Measurements from ENCODE around the gene PDZD4.

DNA sequence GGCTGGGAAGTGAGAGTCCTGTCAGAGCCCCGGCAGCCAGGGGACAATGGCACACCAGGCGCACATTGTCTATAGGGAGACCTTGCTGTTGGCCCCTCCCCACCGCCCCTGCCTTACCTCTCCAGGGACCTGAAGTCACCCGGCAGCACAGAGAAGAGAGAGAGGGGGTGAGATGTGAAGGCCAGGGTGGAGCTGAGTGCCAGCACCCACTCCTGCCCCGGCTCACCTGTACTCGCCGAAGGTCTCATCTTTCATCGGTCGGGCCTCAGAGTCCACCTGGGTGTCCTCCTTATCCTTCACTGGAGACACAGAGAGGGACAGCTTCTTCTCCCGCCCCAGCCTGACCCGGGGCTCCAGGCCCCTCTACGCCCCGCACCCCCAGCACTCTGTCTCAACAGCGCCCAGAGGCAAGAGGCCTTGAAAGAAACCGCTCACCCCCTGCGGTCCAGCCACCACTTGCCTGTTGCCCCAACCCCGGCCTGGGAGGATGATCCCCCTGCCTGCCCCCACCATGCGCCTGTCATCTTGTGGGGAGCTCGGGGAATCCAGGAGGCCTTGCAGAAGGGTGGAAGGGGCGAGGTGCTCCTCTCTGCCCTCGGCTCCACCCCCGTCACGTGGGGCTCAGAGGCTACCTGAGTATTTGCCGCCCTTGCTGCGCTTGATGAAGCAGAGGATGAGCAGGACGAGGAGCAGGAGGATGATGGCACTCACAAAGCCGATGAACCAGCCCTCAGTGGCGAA, 33.1 kb upstream of the PDZD4 start:
- TF ChIP-seq, protein P1, sequence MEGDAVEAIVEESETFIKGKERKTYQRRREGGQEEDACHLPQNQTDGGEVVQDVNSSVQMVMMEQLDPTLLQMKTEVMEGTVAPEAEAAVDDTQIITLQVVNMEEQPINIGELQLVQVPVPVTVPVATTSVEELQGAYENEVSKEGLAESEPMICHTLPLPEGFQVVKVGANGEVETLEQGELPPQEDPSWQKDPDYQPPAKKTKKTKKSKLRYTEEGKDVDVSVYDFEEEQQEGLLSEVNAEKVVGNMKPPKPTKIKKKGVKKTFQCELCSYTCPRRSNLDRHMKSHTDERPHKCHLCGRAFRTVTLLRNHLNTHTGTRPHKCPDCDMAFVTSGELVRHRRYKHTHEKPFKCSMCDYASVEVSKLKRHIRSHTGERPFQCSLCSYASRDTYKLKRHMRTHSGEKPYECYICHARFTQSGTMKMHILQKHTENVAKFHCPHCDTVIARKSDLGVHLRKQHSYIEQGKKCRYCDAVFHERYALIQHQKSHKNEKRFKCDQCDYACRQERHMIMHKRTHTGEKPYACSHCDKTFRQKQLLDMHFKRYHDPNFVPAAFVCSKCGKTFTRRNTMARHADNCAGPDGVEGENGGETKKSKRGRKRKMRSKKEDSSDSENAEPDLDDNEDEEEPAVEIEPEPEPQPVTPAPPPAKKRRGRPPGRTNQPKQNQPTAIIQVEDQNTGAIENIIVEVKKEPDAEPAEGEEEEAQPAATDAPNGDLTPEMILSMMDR (IDR thresholded peaks at IDR 0.05): no peak
- TF ChIP-seq, protein P2, sequence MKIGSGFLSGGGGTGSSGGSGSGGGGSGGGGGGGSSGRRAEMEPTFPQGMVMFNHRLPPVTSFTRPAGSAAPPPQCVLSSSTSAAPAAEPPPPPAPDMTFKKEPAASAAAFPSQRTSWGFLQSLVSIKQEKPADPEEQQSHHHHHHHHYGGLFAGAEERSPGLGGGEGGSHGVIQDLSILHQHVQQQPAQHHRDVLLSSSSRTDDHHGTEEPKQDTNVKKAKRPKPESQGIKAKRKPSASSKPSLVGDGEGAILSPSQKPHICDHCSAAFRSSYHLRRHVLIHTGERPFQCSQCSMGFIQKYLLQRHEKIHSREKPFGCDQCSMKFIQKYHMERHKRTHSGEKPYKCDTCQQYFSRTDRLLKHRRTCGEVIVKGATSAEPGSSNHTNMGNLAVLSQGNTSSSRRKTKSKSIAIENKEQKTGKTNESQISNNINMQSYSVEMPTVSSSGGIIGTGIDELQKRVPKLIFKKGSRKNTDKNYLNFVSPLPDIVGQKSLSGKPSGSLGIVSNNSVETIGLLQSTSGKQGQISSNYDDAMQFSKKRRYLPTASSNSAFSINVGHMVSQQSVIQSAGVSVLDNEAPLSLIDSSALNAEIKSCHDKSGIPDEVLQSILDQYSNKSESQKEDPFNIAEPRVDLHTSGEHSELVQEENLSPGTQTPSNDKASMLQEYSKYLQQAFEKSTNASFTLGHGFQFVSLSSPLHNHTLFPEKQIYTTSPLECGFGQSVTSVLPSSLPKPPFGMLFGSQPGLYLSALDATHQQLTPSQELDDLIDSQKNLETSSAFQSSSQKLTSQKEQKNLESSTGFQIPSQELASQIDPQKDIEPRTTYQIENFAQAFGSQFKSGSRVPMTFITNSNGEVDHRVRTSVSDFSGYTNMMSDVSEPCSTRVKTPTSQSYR (CRISPR knock-in tag; IDR thresholded peaks at IDR 0.05): no peak
- TF ChIP-seq, protein P3, sequence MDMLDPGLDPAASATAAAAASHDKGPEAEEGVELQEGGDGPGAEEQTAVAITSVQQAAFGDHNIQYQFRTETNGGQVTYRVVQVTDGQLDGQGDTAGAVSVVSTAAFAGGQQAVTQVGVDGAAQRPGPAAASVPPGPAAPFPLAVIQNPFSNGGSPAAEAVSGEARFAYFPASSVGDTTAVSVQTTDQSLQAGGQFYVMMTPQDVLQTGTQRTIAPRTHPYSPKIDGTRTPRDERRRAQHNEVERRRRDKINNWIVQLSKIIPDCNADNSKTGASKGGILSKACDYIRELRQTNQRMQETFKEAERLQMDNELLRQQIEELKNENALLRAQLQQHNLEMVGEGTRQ (CRISPR knock-in tag; IDR thresholded peaks at IDR 0.05): peak; percentile 69; the same call in 1 of the 2 replicates
- no peak for TF ChIP-seq EMX1 (CRISPR knock-in tag; IDR thresholded peaks at IDR 0.05)
- TF ChIP-seq, protein P4, sequence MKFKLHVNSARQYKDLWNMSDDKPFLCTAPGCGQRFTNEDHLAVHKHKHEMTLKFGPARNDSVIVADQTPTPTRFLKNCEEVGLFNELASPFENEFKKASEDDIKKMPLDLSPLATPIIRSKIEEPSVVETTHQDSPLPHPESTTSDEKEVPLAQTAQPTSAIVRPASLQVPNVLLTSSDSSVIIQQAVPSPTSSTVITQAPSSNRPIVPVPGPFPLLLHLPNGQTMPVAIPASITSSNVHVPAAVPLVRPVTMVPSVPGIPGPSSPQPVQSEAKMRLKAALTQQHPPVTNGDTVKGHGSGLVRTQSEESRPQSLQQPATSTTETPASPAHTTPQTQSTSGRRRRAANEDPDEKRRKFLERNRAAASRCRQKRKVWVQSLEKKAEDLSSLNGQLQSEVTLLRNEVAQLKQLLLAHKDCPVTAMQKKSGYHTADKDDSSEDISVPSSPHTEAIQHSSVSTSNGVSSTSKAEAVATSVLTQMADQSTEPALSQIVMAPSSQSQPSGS (CRISPR knock-in tag; IDR thresholded peaks at IDR 0.05; ENCODE audit: borderline replicate concordance, low read depth): no peak
- TF ChIP-seq, protein P5, sequence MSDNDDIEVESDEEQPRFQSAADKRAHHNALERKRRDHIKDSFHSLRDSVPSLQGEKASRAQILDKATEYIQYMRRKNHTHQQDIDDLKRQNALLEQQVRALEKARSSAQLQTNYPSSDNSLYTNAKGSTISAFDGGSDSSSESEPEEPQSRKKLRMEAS (CRISPR knock-in tag; IDR thresholded peaks at IDR 0.05): no peak
- TF ChIP-seq SMAD4 (CRISPR knock-in tag; IDR thresholded peaks at IDR 0.05): no peak
- no peak for TF ChIP-seq ETV6 (CRISPR knock-in tag; IDR thresholded peaks at IDR 0.05)
- TF ChIP-seq CREM (CRISPR knock-in tag; IDR thresholded peaks at IDR 0.05): no peak
- no peak for TF ChIP-seq KAT7 (CRISPR knock-in tag; IDR thresholded peaks at IDR 0.05; ENCODE audit: borderline replicate concordance)
- no peak for TF ChIP-seq ZBTB21 (CRISPR knock-in tag; IDR thresholded peaks at IDR 0.05; ENCODE audit: borderline replicate concordance)

Data from WTC11 (cell line).